ENCODE results near the gene KIAA0040. TPM values are rescaled to one million over a fixed set of nuclear protein-coding genes. Genes with fewer than 3 reads are reported as not detected.

The KIAA0040 gene
- total RNA-seq, 1 experiment from 2014 or later, result 32.4 TPM

- no peak for TF ChIP-seq CTCF (IDR thresholded peaks at IDR 0.05 in 2 of 3, conservative IDR thresholded peaks at IDR 0.05 in 1 of 3; ENCODE audit: borderline replicate concordance in 1 of 3, insufficient read depth in 1 of 3, low read depth in 2 of 3, low read length in 2 of 3)
- no peak for TF ChIP-seq ZFX (IDR thresholded peaks at IDR 0.05)
- TF ChIP-seq SIN3A (IDR thresholded peaks at IDR 0.05; ENCODE audit: low read depth), result no peak
- no peak for TF ChIP-seq CBX3 (IDR thresholded peaks at IDR 0.05; ENCODE audit: low read depth)
- TF ChIP-seq POLR2A (IDR thresholded peaks at IDR 0.05; ENCODE audit: borderline replicate concordance, extremely low read depth, insufficient read depth, insufficient read length), result no peak
- no peak for TF ChIP-seq ELF1 (IDR thresholded peaks at IDR 0.05; ENCODE audit: borderline replicate concordance, low read depth)
These were observed 36.6 kb downstream of the KIAA0040 start (continued) for GRCh38 chr1:175155936-175156335.

- intact Hi-C loops (cut with micrococcal nuclease), result loop anchor here (1.0 to 2.0 kb wide), 2 partner anchors 66 to 127 kb away; no protein-coding TSS in a partner anchor
- RAD21 ChIA-PET (ENCODE audit: low non-redundant PET in 1 of 2, low total read pairs in 2 of 2, uncharacterized antibody in 2 of 2, unreplicated experiment in 2 of 2), result interaction anchor here (1.3 to 2.2 kb wide), 4 partner anchors 9 to 165 kb away, joined by 4 to 15 read pairs (median 8); no protein-coding TSS in a partner anchor
- ATAC-seq (no peak), DNase-seq (ENCODE audit: low read depth, low spot score) (no peak)
- H3K9me2 ChIP-seq (ENCODE audit: insufficient read depth), result no peaks in the 10 kb centered on the region
- H3K4me2 ChIP-seq (ENCODE audit: low read length), result no peak overlapping the region
- POLR2A ChIA-PET, result interaction anchor here (1.3 kb wide), 2 partner anchors 14 to 126 kb away, joined by 3 to 4 read pairs; no protein-coding TSS in a partner anchor
- no peaks in the 10 kb centered on the region for H4K20me1 ChIP-seq (ENCODE audit: insufficient read depth)
- no peaks in the 10 kb centered on the region for H3K79me2 ChIP-seq (ENCODE audit: insufficient read depth, low read length)
- H3K4me3 ChIP-seq (replicated peaks in 1 of 2; ENCODE audit: low read depth in 1 of 2, low read length in 2 of 2), result no peak overlapping the region
- H3K9me3 ChIP-seq (ENCODE audit: control insufficient read depth in 1 of 2, insufficient read depth in 1 of 2, low read depth in 1 of 2, low read length in 2 of 2), result no peaks in the 10 kb centered on the region
- CTCF ChIA-PET, result interaction anchor here (0.6 to 6.0 kb wide), 22 partner anchors 9 to 1692 kb away, joined by 3 to 140 read pairs (median 4); no protein-coding TSS in a partner anchor
- BruUV-seq (replicated peaks), result no TSS peak
- H3K27me3 ChIP-seq (ENCODE audit: insufficient read depth, low read length), result peaks cover 9% of the 10 kb centered on the region; the same call in 1 of the 2 replicates
- H3K4me1 ChIP-seq (ENCODE audit: control insufficient read depth in 1 of 2, insufficient read depth in 2 of 2, low read length in 2 of 2), result peaks cover 0 to 15% of the 10 kb centered on the region in 2 experiments; a peak in 2 of 4 replicates
- no peak overlapping the region for H2AFZ ChIP-seq (ENCODE audit: low read depth, low read length, poor library complexity, severe bottlenecking)
- no peak overlapping the region for H3K9ac ChIP-seq (ENCODE audit: low read length)
- H3K36me3 ChIP-seq (ENCODE audit: control insufficient read depth in 1 of 2, insufficient read depth in 2 of 2, low read length in 2 of 2), result peaks cover 9 to 10% of the 10 kb centered on the region in 2 experiments; a peak in 2 of 4 replicates
- H3K27ac ChIP-seq (ENCODE audit: low read depth, low read length), result no peak overlapping the region
- TF ChIP-seq ZFX (IDR thresholded peaks at IDR 0.05), result no peak
- TF ChIP-seq EZH2phosphoT487 (IDR thresholded peaks at IDR 0.05; ENCODE audit: borderline replicate concordance), result no peak
- TF ChIP-seq ELF1 (IDR thresholded peaks at IDR 0.05; ENCODE audit: borderline replicate concordance, low read depth), result no peak
- TF ChIP-seq MAX (IDR thresholded peaks at IDR 0.05), result no peak
- no peak for TF ChIP-seq EGR1 (IDR thresholded peaks at IDR 0.05; ENCODE audit: low read depth)
- no peak for TF ChIP-seq REST (IDR thresholded peaks at IDR 0.05; ENCODE audit: low read depth)
- TF ChIP-seq ATF3 (IDR thresholded peaks at IDR 0.05), result no peak
- no peak for TF ChIP-seq SIN3A (IDR thresholded peaks at IDR 0.05; ENCODE audit: low read depth)
- no peak for TF ChIP-seq TCF7L2 (IDR thresholded peaks at IDR 0.05; ENCODE audit: borderline replicate concordance, extremely low read depth, insufficient read depth, insufficient read length)
- TF ChIP-seq RAD21 (IDR thresholded peaks at IDR 0.05; ENCODE audit: low read depth), result no peak
- no peak for TF ChIP-seq FOSL1 (IDR thresholded peaks at IDR 0.05; ENCODE audit: low read depth)
- no peak for TF ChIP-seq SRF (IDR thresholded peaks at IDR 0.05; ENCODE audit: low read depth)
- TF ChIP-seq ZBTB33 (IDR thresholded peaks at IDR 0.05; ENCODE audit: extremely low read depth, insufficient replicate concordance, low read length), result no peak
These were observed 37.1 kb downstream of the KIAA0040 start for GRCh38 chr1:175155473-175155856.

Data from HCT116 (cell line).